GM18907 (cell line): ENCODE results near the gene MIGA2.

ENCODE experiments used
- ATAC-seq: cut with Tn5 transposase; IDR thresholded peaks from one replicate; pipeline ENCODE4 v1.9.1; 2021; ENCODE audit warnings: mild to moderate bottlenecking, moderate library complexity; ENCODE audit not compliant: unreplicated experiment

MIGA2 gene

DNA sequence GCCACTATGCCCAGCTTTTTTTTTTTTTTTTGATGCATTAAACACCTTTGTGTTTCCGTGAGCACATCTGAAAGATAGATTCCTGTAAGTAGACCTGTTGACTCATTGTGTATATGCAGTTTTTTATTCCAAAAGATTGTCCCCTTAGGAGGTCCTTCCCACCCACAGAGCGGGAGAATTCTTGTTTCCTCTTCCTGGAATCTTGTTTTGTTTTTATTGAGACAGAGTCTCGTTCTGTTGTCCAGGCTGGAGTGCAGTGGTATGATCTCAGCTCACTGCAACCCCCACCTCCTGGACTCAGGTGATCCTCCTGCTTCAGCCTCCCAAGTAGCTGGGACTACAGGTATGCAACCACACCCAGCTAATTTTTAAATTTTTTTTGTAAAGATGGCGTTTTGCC, 82.4 kb downstream of the MIGA2 start:
- ATAC-seq: no peak

- ATAC-seq: no peak
Observed at GRCh38 chr9:129121483-129121882, 85.1 kb downstream of the MIGA2 start.
